Sigmoid colon (tissue), 4 donors: ENCODE data around the gene ELOVL7.

Source experiments
- CTCF ChIP-seq, 4 experiments: fragments of 450-650 bp in 3 of 4; fragments of 200-600 bp in 1 of 4; IDR thresholded peaks; one replicate each; pipeline ENCODE4 v1.5.1; 2016 to 2019; ENCODE audit warnings: antibody characterized with exemption in 4 of 4, mild to moderate bottlenecking in 3 of 4, moderate library complexity in 2 of 4
- EP300 ChIP-seq, 4 donors: sonication (generic); formaldehyde crosslinking; IDR thresholded peaks; one replicate each; pipeline ENCODE4 v1.6.1; 2017; ENCODE audit warnings: antibody characterized with exemption in 4 of 4
- POLR2A ChIP-seq, 2 donors: fragments of 450-650 bp; IDR thresholded peaks; one replicate each; pipeline ENCODE4 v1.6.1; 2016; ENCODE audit warnings: antibody characterized with exemption in 2 of 2, mild to moderate bottlenecking in 2 of 2, moderate library complexity in 2 of 2
- POLR2AphosphoS5 ChIP-seq, 4 donors: sonication (generic); formaldehyde crosslinking; IDR thresholded peaks; one replicate each; pipeline ENCODE4 v1.6.1; 2017; ENCODE audit warnings: antibody characterized with exemption in 4 of 4

GRCh38 chr5:60754495-60754894 lies 89.6 kb downstream of the ELOVL7 start:
- TF ChIP-seq CTCF (IDR thresholded peaks at IDR 0.05) = no peak
- no peak for TF ChIP-seq POLR2AphosphoS5 (IDR thresholded peaks at IDR 0.05)
- TF ChIP-seq POLR2A (IDR thresholded peaks at IDR 0.05) = no peak
- TF ChIP-seq EP300 (IDR thresholded peaks at IDR 0.05) = no peak
